ENCODE measurements around the gene TIMP3. TPM values are rescaled to one million over a fixed set of nuclear protein-coding genes. Genes with fewer than 3 reads are reported as not detected.
A peak's percentile ranks its signal among the peaks of the same experiment; 100 is the strongest.

TIMP3 gene
- polyA plus RNA-seq, 1 of the 3 experiments (the other 2 are of a cell fraction) = 26.1 TPM

DNA sequence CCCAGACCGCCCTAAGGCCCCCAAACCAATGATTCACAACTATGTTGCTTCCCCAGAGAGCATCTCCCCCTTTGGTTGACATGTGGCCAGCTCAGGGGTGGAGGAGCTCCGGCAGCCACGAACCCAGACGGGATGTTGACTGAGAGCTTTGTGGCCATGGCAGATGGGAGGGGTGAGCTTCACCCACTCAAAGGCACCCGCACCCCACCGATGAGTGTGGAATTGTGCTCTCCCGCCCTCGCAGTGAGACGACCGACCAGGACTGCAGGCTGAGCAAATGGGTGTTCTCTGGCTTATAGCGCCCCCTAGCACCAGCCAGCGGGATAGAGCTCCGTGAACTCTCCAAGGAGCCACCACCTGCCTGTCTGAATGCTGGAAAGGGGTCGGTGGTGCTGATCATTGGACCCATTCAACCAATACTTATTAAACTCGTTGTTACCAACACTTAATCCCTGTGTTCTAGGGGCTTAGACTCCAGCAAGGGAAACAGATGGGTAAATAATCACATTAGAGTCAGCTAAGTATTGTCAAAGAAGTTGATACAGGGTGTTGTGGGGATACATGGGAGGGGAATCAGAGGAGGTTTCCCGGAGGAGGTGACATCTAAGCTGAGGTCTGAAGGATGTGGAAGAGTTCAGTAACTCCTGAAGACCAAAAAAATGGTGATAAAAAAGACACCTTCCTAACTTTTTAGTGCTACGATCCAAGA is 4.5 kb upstream of the TIMP3 start:
- Histone ChIP-seq H3K27ac (ENCODE audit: low read depth in 2 of 2, low read length in 1 of 2) (no peak overlapping the region), H3F3A (replicated peaks; ENCODE audit: insufficient read depth) (no peaks in the 10 kb centered on the region), H3K4me2 (no peak overlapping the region), H3K4me1 (ENCODE audit: control insufficient read depth in 1 of 2, insufficient read depth in 2 of 2, low read depth in 1 of 2, low read length in 1 of 2) (peaks cover 0 to 8% of the 10 kb centered on the region in 2 experiments; a peak in 1 of 4 replicates), H3K27me3 (ENCODE audit: insufficient read depth) (no peaks in the 10 kb centered on the region), H4K20me1 (ENCODE audit: insufficient read depth) (no peaks in the 10 kb centered on the region), H2AFZ (ENCODE audit: low read depth) (no peak overlapping the region), H3K4me3 (ENCODE audit: low read depth in 2 of 2, low read length in 1 of 2) (peak overlapping the region in 1 of 2 experiments; percentile 11; a peak in 1 of 4 replicates), H3K9ac (no peak overlapping the region), H3K9me3 (no peaks in the 10 kb centered on the region), H3K79me2 (ENCODE audit: insufficient read depth) (peaks cover under 1% of the 10 kb centered on the region; the same call in 1 of the 2 replicates), H3K36me3 (replicated peaks in 1 of 2; ENCODE audit: control insufficient read depth in 1 of 2, insufficient read depth in 2 of 2, low read length in 1 of 2) (no peaks in the 10 kb centered on the region), H3K9me2 (no peaks in the 10 kb centered on the region)
- peak; percentile 76 for DNase-seq
- ChIA-PET POLR2A (no interaction called here), CTCF (interaction anchor here (0.6 to 12.7 kb wide), 65 partner anchors 9 to 405 kb away, joined by 3 to 93 read pairs (median 4); no protein-coding TSS in a partner anchor)
- TF ChIP-seq SMC3 (IDR thresholded peaks at IDR 0.05; ENCODE audit: low read depth, low read length) (peak; percentile 77), CTCF (IDR thresholded peaks at IDR 0.05) (peak; percentile 87), EZH2phosphoT487 (IDR thresholded peaks at IDR 0.05; ENCODE audit: borderline replicate concordance, low read depth) (no peak), RAD21 (IDR thresholded peaks at IDR 0.05; ENCODE audit: low read length) (peak; percentile 79), IRF3 (IDR thresholded peaks at IDR 0.05; ENCODE audit: low read depth, low read length) (no peak)
- 28% methylated on average over 10 of the region's 17 CpGs for WGBS (ENCODE audit: low lambda C conversion rate)

DNA sequence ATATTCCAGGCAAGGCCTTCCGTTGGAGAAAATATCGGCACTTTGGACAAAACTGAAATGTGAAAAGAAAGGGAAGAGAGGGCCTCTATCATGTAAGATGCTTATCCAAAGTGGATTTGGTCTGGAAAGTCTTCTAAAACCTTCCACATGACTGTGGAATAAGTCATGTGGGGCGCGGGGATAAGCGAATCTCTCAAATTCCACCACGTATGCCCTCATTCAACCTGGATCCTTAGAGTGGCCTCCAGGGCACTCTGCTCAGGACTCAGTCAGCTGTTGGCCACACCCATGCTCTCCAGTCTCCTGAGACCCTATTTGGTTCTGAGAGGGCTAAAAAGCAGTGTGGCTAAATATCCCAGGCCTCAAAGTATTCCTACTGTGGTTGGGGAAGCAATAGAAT is 2.0 kb upstream of the TIMP3 start:
- Histone ChIP-seq H3K36me3 (replicated peaks in 1 of 2; ENCODE audit: control insufficient read depth in 1 of 2, insufficient read depth in 2 of 2, low read length in 1 of 2) (no peaks in the 10 kb centered on the region), H4K20me1 (ENCODE audit: insufficient read depth) (0 out of 2 replicates have a peak, but pooled peaks cover 9% of the 10 kb centered on the region), H3K27me3 (ENCODE audit: insufficient read depth) (no peaks in the 10 kb centered on the region), H3K9me2 (no peaks in the 10 kb centered on the region), H3K4me3 (ENCODE audit: low read depth in 2 of 2, low read length in 1 of 2) (no peak overlapping the region), H3K4me2 (no peak overlapping the region), H2AFZ (ENCODE audit: low read depth) (no peak overlapping the region), H3K9me3 (no peaks in the 10 kb centered on the region), H3K9ac (no peak overlapping the region), H3K79me2 (ENCODE audit: insufficient read depth) (peaks cover 11% of the 10 kb centered on the region; the same call in 1 of the 2 replicates), H3K27ac (ENCODE audit: low read depth in 2 of 2, low read length in 1 of 2) (no peak overlapping the region), H3K4me1 (ENCODE audit: control insufficient read depth in 1 of 2, insufficient read depth in 2 of 2, low read depth in 1 of 2, low read length in 1 of 2) (peaks cover 8 to 29% of the 10 kb centered on the region in 2 experiments; a peak in 3 of 4 replicates), H3F3A (replicated peaks; ENCODE audit: insufficient read depth) (no peaks in the 10 kb centered on the region)
- 94% methylated on average over 6 of the region's 6 CpGs for WGBS (ENCODE audit: low lambda C conversion rate)
- ChIA-PET CTCF (interaction anchor here (0.6 to 12.7 kb wide), 6 partner anchors 10 to 269 kb away, joined by 3 to 93 read pairs (median 4); no protein-coding TSS in a partner anchor), POLR2A (no interaction called here)
- no peak for DNase-seq
- TF ChIP-seq NFIC (IDR thresholded peaks at IDR 0.05; ENCODE audit: borderline replicate concordance) (no peak), NRF1 (IDR thresholded peaks at IDR 0.05; ENCODE audit: low read depth, low read length) (no peak), CHD2 (IDR thresholded peaks at IDR 0.05; ENCODE audit: low read length, partially characterized antibody) (no peak), RAD21 (IDR thresholded peaks at IDR 0.05; ENCODE audit: low read length) (no peak), TCF12 (IDR thresholded peaks at IDR 0.05) (no peak), MXI1 (IDR thresholded peaks at IDR 0.05; ENCODE audit: low read depth, low read length) (no peak), MEF2A (IDR thresholded peaks at IDR 0.05; ENCODE audit: borderline replicate concordance, low read depth) (no peak), POLR2AphosphoS5 (IDR thresholded peaks at IDR 0.05; ENCODE audit: low read depth, low read length) (no peak), IRF3 (IDR thresholded peaks at IDR 0.05; ENCODE audit: low read depth, low read length) (no peak), FOXM1 (IDR thresholded peaks at IDR 0.05; ENCODE audit: low read depth) (no peak), JUND (IDR thresholded peaks at IDR 0.05) (no peak), SIN3A (IDR thresholded peaks at IDR 0.05; ENCODE audit: borderline replicate concordance, low read depth, low read length) (no peak), RXRA (IDR thresholded peaks at IDR 0.05; ENCODE audit: borderline replicate concordance, low read depth) (no peak), FOSL2 (IDR thresholded peaks at IDR 0.05; ENCODE audit: borderline replicate concordance, low read depth) (no peak)
- TF ChIP-seq, protein P1, sequence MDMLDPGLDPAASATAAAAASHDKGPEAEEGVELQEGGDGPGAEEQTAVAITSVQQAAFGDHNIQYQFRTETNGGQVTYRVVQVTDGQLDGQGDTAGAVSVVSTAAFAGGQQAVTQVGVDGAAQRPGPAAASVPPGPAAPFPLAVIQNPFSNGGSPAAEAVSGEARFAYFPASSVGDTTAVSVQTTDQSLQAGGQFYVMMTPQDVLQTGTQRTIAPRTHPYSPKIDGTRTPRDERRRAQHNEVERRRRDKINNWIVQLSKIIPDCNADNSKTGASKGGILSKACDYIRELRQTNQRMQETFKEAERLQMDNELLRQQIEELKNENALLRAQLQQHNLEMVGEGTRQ (IDR thresholded peaks at IDR 0.05; ENCODE audit: borderline replicate concordance, low read depth, low read length) = no peak
- TF ChIP-seq, protein P2, sequence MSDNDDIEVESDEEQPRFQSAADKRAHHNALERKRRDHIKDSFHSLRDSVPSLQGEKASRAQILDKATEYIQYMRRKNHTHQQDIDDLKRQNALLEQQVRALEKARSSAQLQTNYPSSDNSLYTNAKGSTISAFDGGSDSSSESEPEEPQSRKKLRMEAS (IDR thresholded peaks at IDR 0.05; ENCODE audit: low read depth) = no peak

All from SK-N-SH (cell line).